ENCODE measurements around the gene CCT7.

CCT7 gene

DNA sequence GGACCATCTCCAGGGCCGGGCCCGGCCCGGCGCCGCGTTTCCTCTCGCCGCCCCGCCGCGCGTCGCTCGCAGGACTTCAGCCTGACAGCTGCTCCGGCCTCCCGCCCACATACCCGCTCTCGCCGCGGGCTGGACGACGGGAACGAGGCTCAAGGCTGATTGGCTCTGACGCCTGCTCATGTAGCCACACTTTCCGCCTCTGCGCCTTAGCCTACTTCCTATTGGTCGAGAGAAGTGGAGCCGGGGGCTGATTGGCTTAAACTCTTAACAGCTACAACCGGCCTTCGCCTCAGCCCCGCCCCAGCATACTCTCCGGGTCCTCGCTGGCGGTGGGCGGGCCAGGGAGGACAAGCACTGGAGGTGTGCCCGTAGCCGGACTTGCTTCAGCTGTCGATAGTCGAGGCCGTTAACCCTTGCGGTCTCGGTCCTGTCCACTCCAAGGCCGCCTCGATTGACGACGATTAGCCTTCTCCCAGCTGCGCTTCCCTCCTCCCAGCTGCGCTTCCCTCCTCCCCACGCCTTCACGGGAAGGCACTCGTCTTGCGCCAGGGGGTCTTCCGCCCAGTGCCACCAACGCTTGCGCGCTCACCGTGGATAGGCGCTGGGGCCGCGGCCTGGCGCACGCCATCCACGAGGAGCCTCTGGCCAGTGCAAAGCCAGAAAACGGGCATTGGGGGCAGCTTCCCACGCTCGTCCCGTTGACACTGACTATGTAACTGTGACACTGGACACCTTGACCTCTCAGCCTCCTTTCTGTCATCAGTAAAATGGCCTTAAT lies 765 bp upstream of the CCT7 start, which contains the start of gene PRADC1:
Gene PRADC1 (minus strand): TSS at position 86 of the 778 bp plus-strand sequence. CDS start 79 bp downstream, at position 7.
- no peaks in the 10 kb centered on the region for H3K36me3 ChIP-seq (ENCODE audit: control insufficient read depth, insufficient read depth, low read length)
- peak within 1 kb of the TSS; percentile 90 for H3K27ac ChIP-seq (ENCODE audit: low read depth, low read length)
- H3K4me3 ChIP-seq (ENCODE audit: low read length), result peak within 1 kb of the TSS; percentile 84
- H3K27me3 ChIP-seq (ENCODE audit: control insufficient read depth, insufficient read depth, low read length), result no peaks in the 10 kb centered on the region
- peak within 1 kb of the TSS; percentile 85 for H3K9ac ChIP-seq (ENCODE audit: low read length)
- H3K4me1 ChIP-seq (ENCODE audit: control insufficient read depth, insufficient read depth, low read length), result peaks cover 6% of the 10 kb centered on the region

DNA sequence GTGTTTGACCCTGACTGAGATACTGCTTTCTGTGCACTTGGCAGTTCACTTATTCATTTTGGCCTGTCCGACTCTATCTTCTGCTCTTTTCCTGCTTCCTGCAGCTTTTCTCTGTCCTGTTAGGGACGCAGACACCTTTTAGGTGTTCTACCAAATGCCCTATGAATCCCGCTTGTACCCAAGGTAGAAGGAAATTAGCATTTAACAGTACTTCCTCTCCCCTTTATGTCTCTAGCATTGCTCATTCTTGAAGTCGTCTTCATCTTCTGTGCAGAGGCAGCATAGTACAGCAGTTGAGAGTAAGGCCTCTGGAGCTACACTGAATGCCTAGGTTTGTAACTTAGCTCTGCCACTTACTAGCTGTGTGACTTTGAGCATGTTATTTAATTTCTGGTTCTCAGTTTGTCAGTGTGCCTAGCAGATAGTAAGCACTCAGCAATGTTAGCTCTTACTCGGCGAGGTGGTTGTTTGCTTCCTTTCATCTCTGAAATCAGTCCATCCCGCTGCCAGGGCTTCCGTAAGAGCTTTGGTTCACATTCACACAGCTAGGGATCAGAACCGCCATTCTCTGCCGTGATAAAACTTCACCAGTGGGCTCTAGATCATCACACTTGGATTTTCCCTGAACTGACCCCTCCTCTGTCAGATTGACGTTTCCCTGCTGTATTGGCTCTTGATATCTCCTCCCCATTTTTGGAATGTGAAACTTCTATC lies 1.4 kb downstream of the CCT7 start:
- no peak overlapping the region for H3K27ac ChIP-seq (ENCODE audit: low read depth, low read length)
- peaks cover 6% of the 10 kb centered on the region for H3K4me1 ChIP-seq (ENCODE audit: control insufficient read depth, insufficient read depth, low read length)
- H3K4me3 ChIP-seq (ENCODE audit: low read length), result peak overlapping the region; percentile 84
- H3K9ac ChIP-seq (ENCODE audit: low read length), result no peak overlapping the region
- no peaks in the 10 kb centered on the region for H3K27me3 ChIP-seq (ENCODE audit: control insufficient read depth, insufficient read depth, low read length)
- H3K36me3 ChIP-seq (ENCODE audit: control insufficient read depth, insufficient read depth, low read length), result peaks cover 5% of the 10 kb centered on the region

GRCh38 chr2:73237168-73237567 lies 3.1 kb downstream of the CCT7 start:
- no peaks in the 10 kb centered on the region for H3K27me3 ChIP-seq (ENCODE audit: control insufficient read depth, insufficient read depth, low read length)
- H3K36me3 ChIP-seq (ENCODE audit: control insufficient read depth, insufficient read depth, low read length), result peaks cover 5% of the 10 kb centered on the region
- H3K4me1 ChIP-seq (ENCODE audit: control insufficient read depth, insufficient read depth, low read length), result peaks cover 6% of the 10 kb centered on the region
- no peak overlapping the region for H3K9ac ChIP-seq (ENCODE audit: low read length)
- H3K4me3 ChIP-seq (ENCODE audit: low read length), result no peak overlapping the region
- no peak overlapping the region for H3K27ac ChIP-seq (ENCODE audit: low read depth, low read length)

- Histone ChIP-seq H3K9ac (ENCODE audit: low read length) (no peak overlapping the region), H3K27me3 (ENCODE audit: control insufficient read depth, insufficient read depth, low read length) (no peaks in the 10 kb centered on the region), H3K36me3 (ENCODE audit: control insufficient read depth, insufficient read depth, low read length) (peaks cover 9% of the 10 kb centered on the region), H3K4me1 (ENCODE audit: control insufficient read depth, insufficient read depth, low read length) (peaks cover 6% of the 10 kb centered on the region), H3K4me3 (ENCODE audit: low read length) (no peak overlapping the region), H3K27ac (ENCODE audit: low read depth, low read length) (no peak overlapping the region)
Observed at GRCh38 chr2:73238149-73238548, 4.0 kb downstream of the CCT7 start.

DNA sequence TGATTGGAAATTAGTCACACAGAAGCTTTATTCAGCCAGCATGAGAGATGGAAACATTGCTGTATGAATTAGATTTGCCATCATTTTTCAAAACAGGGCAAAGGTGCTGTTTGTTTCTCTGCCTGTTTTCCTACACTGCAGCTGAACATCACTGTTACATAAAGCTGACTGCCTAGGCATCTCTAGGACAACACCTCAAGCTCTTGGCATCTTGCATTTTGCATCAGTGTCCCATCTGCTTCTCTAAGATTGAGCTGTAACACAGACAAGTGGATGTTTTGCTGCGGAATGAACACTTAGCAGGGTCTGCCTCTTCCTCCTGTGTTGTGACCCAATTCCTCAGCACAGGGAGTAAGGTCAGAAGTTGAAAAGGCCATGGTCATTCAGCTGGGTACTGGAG lies 4.9 kb downstream of the CCT7 start:
- no peak overlapping the region for H3K27ac ChIP-seq (ENCODE audit: low read depth, low read length)
- H3K36me3 ChIP-seq (ENCODE audit: control insufficient read depth, insufficient read depth, low read length), result peaks cover 11% of the 10 kb centered on the region
- H3K4me3 ChIP-seq (ENCODE audit: low read length), result no peak overlapping the region
- H3K9ac ChIP-seq (ENCODE audit: low read length), result no peak overlapping the region
- H3K4me1 ChIP-seq (ENCODE audit: control insufficient read depth, insufficient read depth, low read length), result peaks cover 6% of the 10 kb centered on the region
- H3K27me3 ChIP-seq (ENCODE audit: control insufficient read depth, insufficient read depth, low read length), result no peaks in the 10 kb centered on the region

GRCh38 chr2:73239776-73240175 lies 5.7 kb downstream of the CCT7 start:
- H3K4me3 ChIP-seq (ENCODE audit: low read length), result no peak overlapping the region
- no peaks in the 10 kb centered on the region for H3K27me3 ChIP-seq (ENCODE audit: control insufficient read depth, insufficient read depth, low read length)
- no peak overlapping the region for H3K27ac ChIP-seq (ENCODE audit: low read depth, low read length)
- no peak overlapping the region for H3K9ac ChIP-seq (ENCODE audit: low read length)
- peaks cover 16% of the 10 kb centered on the region for H3K36me3 ChIP-seq (ENCODE audit: control insufficient read depth, insufficient read depth, low read length)
- H3K4me1 ChIP-seq (ENCODE audit: control insufficient read depth, insufficient read depth, low read length), result peaks cover 6% of the 10 kb centered on the region

DNA sequence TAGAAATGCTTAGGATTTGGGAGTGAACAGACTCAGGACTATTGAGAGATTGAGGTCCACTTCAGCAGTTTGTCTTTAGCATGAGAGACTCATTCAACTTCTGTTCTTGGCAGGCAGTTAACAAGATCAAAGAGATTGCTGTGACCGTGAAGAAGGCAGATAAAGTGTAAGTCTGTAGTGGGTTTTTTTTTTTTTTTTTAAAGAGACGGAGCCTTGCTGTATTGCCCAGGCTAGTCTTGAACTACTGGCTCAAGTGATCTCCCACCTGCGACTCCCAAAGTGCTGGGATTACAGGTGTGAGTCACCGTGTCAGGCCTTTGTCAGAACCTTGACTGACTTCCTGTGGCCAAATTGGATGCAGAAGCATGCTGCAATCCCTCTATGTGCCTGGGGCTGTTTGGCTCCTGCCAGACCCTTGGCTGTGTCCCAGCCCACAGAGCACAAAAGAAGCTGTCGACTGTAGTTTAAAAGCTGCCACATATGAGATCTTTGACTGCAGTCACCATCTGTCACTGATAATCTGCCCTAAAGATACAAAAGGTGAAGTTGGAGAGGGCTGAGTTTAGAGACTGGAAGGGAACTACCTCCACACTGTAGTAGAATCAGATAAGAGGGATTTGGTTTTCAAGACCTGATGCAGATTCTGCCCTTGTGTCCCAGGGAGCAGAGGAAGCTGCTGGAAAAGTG lies 9.9 kb downstream of the CCT7 start:
- H3K4me1 ChIP-seq (ENCODE audit: control insufficient read depth, insufficient read depth, low read length), result no peaks in the 10 kb centered on the region
- no peaks in the 10 kb centered on the region for H3K27me3 ChIP-seq (ENCODE audit: control insufficient read depth, insufficient read depth, low read length)
- H3K36me3 ChIP-seq (ENCODE audit: control insufficient read depth, insufficient read depth, low read length), result peaks cover 40% of the 10 kb centered on the region
- H3K4me3 ChIP-seq (ENCODE audit: low read length), result no peak overlapping the region
- H3K27ac ChIP-seq (ENCODE audit: low read depth, low read length), result no peak overlapping the region
- no peak overlapping the region for H3K9ac ChIP-seq (ENCODE audit: low read length)

DNA sequence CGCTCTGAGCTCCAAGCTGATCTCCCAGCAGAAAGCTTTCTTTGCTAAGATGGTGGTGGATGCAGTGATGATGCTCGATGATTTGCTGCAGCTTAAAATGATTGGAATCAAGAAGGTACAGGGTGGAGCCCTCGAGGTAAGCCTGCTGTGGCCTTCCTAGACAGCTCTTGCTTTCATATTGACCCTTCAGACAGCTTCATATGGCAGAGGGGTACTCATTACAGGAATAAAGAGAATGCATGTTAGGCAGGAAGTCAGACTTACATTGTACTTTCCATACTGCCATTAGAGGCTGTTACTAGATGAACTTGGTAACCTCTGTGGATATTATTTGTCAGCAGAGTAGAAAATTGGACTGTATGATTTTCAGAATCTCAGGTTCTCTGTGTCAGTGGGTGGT lies 10.5 kb downstream of the CCT7 start:
- Histone ChIP-seq H3K27ac (ENCODE audit: low read depth, low read length) (no peak overlapping the region), H3K4me1 (ENCODE audit: control insufficient read depth, insufficient read depth, low read length) (no peaks in the 10 kb centered on the region), H3K27me3 (ENCODE audit: control insufficient read depth, insufficient read depth, low read length) (no peaks in the 10 kb centered on the region), H3K9ac (ENCODE audit: low read length) (no peak overlapping the region), H3K36me3 (ENCODE audit: control insufficient read depth, insufficient read depth, low read length) (peaks cover 42% of the 10 kb centered on the region), H3K4me3 (ENCODE audit: low read length) (no peak overlapping the region)

DNA sequence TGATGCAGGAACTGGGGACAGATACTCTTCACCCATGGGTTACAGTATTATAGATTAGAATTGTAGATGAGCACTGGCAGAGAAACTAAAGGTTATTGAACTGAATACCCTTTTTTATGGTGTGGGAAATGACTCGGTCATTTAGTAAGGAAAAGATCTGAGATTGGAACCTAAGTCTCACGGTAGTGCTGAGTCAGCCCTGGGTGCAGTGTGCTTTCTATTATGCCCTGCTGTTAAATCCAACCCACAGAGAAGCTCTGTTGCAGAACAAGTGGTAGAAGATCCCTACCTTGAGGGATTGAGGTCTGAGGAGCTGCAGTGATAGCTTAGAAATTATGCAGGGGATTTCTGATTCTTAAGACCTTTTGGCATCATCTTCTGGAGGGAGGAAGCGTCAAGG lies 12.7 kb downstream of the CCT7 start:
- Histone ChIP-seq H3K4me3 (ENCODE audit: low read length) (no peak overlapping the region), H3K27me3 (ENCODE audit: control insufficient read depth, insufficient read depth, low read length) (no peaks in the 10 kb centered on the region), H3K27ac (ENCODE audit: low read depth, low read length) (no peak overlapping the region), H3K4me1 (ENCODE audit: control insufficient read depth, insufficient read depth, low read length) (no peaks in the 10 kb centered on the region), H3K9ac (ENCODE audit: low read length) (no peak overlapping the region), H3K36me3 (ENCODE audit: control insufficient read depth, insufficient read depth, low read length) (peaks cover 59% of the 10 kb centered on the region)

DNA sequence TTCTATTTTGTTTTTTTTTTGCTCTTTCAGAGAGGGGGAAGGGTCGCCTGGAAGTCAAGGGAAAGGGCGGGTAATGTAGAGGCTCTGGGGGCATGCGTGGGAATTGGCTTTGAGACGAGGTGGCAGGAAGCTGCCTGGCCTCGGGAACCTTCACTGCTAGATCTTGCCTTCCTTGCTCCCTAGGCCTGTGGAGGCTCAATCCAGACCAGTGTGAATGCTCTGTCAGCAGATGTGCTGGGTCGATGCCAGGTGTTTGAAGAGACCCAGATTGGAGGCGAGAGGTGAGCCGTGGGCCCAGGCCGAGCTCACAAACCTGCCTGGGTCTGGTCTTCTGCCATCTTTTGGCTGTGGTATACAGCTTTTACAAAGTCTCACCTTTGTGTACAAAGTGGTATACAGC lies 15.5 kb downstream of the CCT7 start:
- Histone ChIP-seq H3K27me3 (ENCODE audit: control insufficient read depth, insufficient read depth, low read length) (no peaks in the 10 kb centered on the region), H3K4me1 (ENCODE audit: control insufficient read depth, insufficient read depth, low read length) (no peaks in the 10 kb centered on the region), H3K27ac (ENCODE audit: low read depth, low read length) (no peak overlapping the region), H3K4me3 (ENCODE audit: low read length) (no peak overlapping the region), H3K9ac (ENCODE audit: low read length) (no peak overlapping the region), H3K36me3 (ENCODE audit: control insufficient read depth, insufficient read depth, low read length) (peaks cover 58% of the 10 kb centered on the region)

DNA sequence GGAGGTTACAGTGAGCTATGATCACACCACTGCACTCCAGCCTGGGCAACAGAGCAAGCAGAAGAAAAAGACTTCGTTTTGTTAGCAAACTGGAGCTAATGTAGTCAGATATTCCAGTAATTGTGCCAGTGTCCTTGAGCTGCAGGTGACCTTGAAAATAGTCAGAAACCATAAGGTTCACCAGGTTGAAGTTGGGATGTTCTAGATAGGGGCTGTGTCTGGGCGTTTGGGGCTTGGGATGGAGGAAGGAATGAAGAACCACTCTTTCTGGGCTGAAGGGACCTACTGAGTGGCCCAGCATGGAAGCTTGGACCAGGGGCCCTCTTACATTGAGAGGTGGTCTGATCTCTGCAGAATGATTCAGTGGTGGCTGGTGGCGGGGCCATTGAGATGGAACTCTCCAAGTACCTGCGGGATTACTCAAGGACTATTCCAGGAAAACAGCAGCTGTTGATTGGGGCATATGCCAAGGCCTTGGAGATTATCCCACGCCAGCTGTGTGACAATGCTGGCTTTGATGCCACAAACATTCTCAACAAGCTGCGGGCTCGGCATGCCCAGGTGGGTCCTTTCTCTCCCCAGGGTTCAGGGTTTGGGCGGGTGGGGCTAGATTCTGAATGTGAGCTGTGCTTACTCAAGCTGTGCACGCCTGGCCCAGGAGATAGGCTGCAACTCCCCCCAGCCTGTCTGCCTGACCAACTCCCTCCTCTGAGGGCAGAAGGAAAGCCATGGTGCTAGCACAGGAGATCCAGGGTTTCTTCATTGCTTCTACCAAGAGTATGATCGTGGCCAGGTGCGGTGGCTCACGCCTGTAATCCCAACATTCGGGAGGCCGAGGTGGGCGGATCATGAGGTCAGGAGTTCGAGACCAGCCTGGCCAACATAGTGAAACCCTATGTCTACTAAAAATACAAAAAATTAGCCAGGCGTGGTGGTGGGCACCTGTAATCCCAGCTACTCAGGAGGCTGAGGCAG lies 17.1 kb downstream of the CCT7 start:
- H3K27ac ChIP-seq (ENCODE audit: low read depth, low read length), result no peak overlapping the region
- no peak overlapping the region for H3K4me3 ChIP-seq (ENCODE audit: low read length)
- H3K27me3 ChIP-seq (ENCODE audit: control insufficient read depth, insufficient read depth, low read length), result no peaks in the 10 kb centered on the region
- H3K36me3 ChIP-seq (ENCODE audit: control insufficient read depth, insufficient read depth, low read length), result peaks cover 52% of the 10 kb centered on the region
- H3K9ac ChIP-seq (ENCODE audit: low read length), result no peak overlapping the region
- H3K4me1 ChIP-seq (ENCODE audit: control insufficient read depth, insufficient read depth, low read length), result no peaks in the 10 kb centered on the region

Data from rectal smooth muscle tissue (tissue), 1 donor.